ENCODE data around the gene ETV1. TPM values are rescaled to one million over a fixed set of nuclear protein-coding genes. Genes with fewer than 3 reads are reported as not detected.
A peak's percentile ranks its signal among the peaks of the same experiment; 100 is the strongest.

ETV1 gene
- total RNA-seq, 6 donors from 2014 or later: 33.2 to 74.6 (median 50.2) TPM

DNA sequence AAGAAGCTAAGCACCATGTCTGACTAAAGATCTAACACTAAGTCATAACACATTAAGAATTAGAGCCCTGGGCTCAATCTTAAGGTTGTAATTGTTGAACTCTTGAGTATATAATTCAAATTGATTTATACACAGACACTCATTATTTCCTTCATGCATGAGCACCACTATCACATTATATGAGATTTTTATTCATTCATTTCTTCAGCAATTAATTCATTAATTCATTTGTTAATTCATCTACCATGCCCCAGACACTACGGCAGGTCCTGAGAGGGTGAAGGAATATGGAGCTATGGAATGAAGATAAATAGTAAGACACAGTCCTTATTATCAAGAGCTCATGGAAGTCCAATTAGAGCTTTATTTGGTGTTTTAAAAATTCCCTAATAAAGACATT, 41.9 kb downstream of the ETV1 start:
- no peaks in the 10 kb centered on the region for H3K9me3 ChIP-seq
- H3K4me1 ChIP-seq: peaks cover 0 to 9% (median 2%) of the 10 kb centered on the region in 4 donors
- ATAC-seq (ENCODE audit: low FRiP score in 2 of 2) (no peak), DNase-seq (no peak)
- TF ChIP-seq POLR2A (IDR thresholded peaks at IDR 0.05) (no peak), EP300 (IDR thresholded peaks at IDR 0.05) (no peak), CTCF (IDR thresholded peaks at IDR 0.05) (no peak), POLR2AphosphoS5 (IDR thresholded peaks at IDR 0.05) (no peak)
- WGBS, 2 donors: 97% methylated on average over 1 of the region's 1 CpG
- no peaks in the 10 kb centered on the region for H3K27me3 ChIP-seq
- no peaks in the 10 kb centered on the region for H3K36me3 ChIP-seq
- no peak overlapping the region for H3K4me3 ChIP-seq
- no peak overlapping the region for H3K27ac ChIP-seq

- no peaks in the 10 kb centered on the region for H3K36me3 ChIP-seq
- TF ChIP-seq POLR2AphosphoS5 (IDR thresholded peaks at IDR 0.05) (no peak), EP300 (IDR thresholded peaks at IDR 0.05) (no peak), POLR2A (IDR thresholded peaks at IDR 0.05) (no peak)
- H3K9me3 ChIP-seq: no peaks in the 10 kb centered on the region
- 23 to 57% methylated on average over 1 of the region's 1 CpG for WGBS, 2 donors
- peak overlapping the region in 1 of 4 donors; percentile 7 for H3K4me3 ChIP-seq
- peak overlapping the region in 1 of 4 donors; percentile 23 for H3K27ac ChIP-seq
- ATAC-seq (ENCODE audit: low FRiP score in 2 of 2) (peak in 1 of 2 donors; percentile 41), DNase-seq (no peak)
- H3K4me1 ChIP-seq: peaks cover 0 to 9% (median 0%) of the 10 kb centered on the region in 4 donors
- H3K27me3 ChIP-seq: no peaks in the 10 kb centered on the region
Measured at GRCh38 chr7:13946181-13946580, 43.3 kb downstream of the ETV1 start.

DNA sequence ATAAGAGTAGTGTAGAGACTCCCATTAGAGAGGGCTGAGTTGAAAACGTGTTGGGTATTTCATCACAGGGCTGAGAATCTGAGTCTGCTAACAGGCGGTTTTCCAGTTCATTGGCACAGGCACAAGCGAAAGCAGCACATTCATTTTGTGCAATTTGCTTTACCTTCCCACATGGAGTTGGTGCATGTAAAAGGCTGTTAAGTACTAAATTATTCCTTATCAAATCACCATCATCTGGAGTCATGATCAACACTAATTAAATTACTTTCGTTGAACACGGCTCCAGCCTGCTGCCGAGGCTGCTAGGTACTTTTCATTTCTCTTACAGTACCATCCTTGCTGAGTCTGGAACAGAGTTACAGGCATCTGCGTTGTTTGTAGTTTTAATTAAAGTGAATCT, 43.8 kb downstream of the ETV1 start:
- Histone ChIP-seq H3K4me1 (peaks cover 0 to 9% (median 0%) of the 10 kb centered on the region in 4 donors), H3K36me3 (no peaks in the 10 kb centered on the region), H3K9me3 (no peaks in the 10 kb centered on the region), H3K27ac (peak overlapping the region in 1 of 4 donors; percentile 23), H3K4me3 (peak overlapping the region in 2 of 4 donors; percentile 7 to 20), H3K27me3 (no peaks in the 10 kb centered on the region)
- ATAC-seq (ENCODE audit: low FRiP score in 2 of 2) (peak; percentile 78 to 80), DNase-seq (peak in 1 of 2 donors; percentile 39)
- TF ChIP-seq EP300 (IDR thresholded peaks at IDR 0.05): no peak
- no peak for TF ChIP-seq POLR2AphosphoS5 (IDR thresholded peaks at IDR 0.05)
- TF ChIP-seq CTCF (IDR thresholded peaks at IDR 0.05): no peak
- WGBS, 2 donors: 70 to 72% methylated on average over 7 of the region's 7 CpGs

- ATAC-seq (ENCODE audit: low FRiP score in 2 of 2): no peak
- H3K4me3 ChIP-seq: no peak overlapping the region
- no peaks in the 10 kb centered on the region for H3K9me3 ChIP-seq
- peak overlapping the region in 1 of 4 donors; percentile 5 for H3K27ac ChIP-seq
- no peaks in the 10 kb centered on the region for H3K27me3 ChIP-seq
- no peaks in the 10 kb centered on the region for H3K4me1 ChIP-seq
- peaks cover 0 to 6% (median 2%) of the 10 kb centered on the region in 4 donors for H3K36me3 ChIP-seq
- TF ChIP-seq POLR2A (IDR thresholded peaks at IDR 0.05): no peak
- TF ChIP-seq CTCF (IDR thresholded peaks at IDR 0.05): no peak
- TF ChIP-seq POLR2AphosphoS5 (IDR thresholded peaks at IDR 0.05): no peak
- TF ChIP-seq EP300 (IDR thresholded peaks at IDR 0.05): no peak
- DNase-seq: no peak
- 70 to 79% methylated on average over 5 of the region's 5 CpGs for WGBS, 2 donors
Measured at GRCh38 chr7:13933536-13933935, 55.9 kb downstream of the ETV1 start.

DNA sequence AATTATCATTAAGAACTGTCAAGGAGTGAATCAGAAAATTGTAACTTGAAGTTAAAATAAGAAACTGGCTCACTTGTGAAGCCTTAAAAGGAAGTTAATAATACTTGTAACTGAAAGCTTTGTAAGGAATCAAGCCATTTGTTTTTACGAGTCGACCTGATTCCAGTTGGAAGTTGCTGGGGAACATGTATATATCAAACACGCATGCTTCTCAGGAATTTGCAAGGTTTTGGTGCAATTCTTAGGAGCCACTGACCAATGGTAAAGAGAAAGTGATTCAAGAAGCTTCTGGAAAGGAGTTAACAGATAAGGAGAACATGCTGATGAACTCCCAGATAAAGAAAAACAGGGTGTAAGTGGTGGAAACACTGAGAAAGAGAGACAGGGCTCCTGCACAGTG, 56.4 kb downstream of the ETV1 start:
- peak overlapping the region in 1 of 4 donors; percentile 5 for H3K27ac ChIP-seq
- no peaks in the 10 kb centered on the region for H3K4me1 ChIP-seq
- TF ChIP-seq POLR2A (IDR thresholded peaks at IDR 0.05) (no peak), POLR2AphosphoS5 (IDR thresholded peaks at IDR 0.05) (no peak), EP300 (IDR thresholded peaks at IDR 0.05) (no peak), CTCF (IDR thresholded peaks at IDR 0.05) (no peak)
- peaks cover 0 to 6% (median 2%) of the 10 kb centered on the region in 4 donors for H3K36me3 ChIP-seq
- no peaks in the 10 kb centered on the region for H3K9me3 ChIP-seq
- WGBS, 2 donors: 74 to 89% methylated on average over 3 of the region's 3 CpGs
- no peak overlapping the region for H3K4me3 ChIP-seq
- ATAC-seq (ENCODE audit: low FRiP score in 2 of 2) (no peak), DNase-seq (no peak)
- H3K27me3 ChIP-seq: no peaks in the 10 kb centered on the region

Data from upper lobe of left lung (tissue), 6 donors.